Left ventricle myocardium superior (tissue), 1 donor: ENCODE measurements around the gene RFPL2. TPM values are rescaled to one million over a fixed set of nuclear protein-coding genes. Genes with fewer than 3 reads are reported as not detected.
"Not testable (repeated sequence)": the region's sequence is repeated elsewhere in the genome, so short reads cannot be mapped to it uniquely, and the experiment has no call there.

Experiments
- ATAC-seq: fragments of 200-7000 bp; cut with Tn5 transposase; one replicate; pipeline ENCODE4 v1.9.1; 2020; ENCODE audit warnings: mild to moderate bottlenecking, moderate library complexity
- DNase-seq: peaks from one replicate; pipeline ENCODE4 v3.0.0-alpha.2; 2020
- intact Hi-C: fragments of 100-400 bp; cut with micrococcal nuclease; formaldehyde crosslinking; loops from one replicate; pipeline ENCODE4 v1.11.0; 2022
- total RNA-seq: library from RNA; stranded (reverse); fragmentation: NEBNext Ultra II Directional; extraction: Animal tissue kit (Norgen Biotek cat#: 25700); gene quantifications from one replicate; pipeline ENCODE4 v1.2.1, GENCODE V29; 2021
- donor health status: DM: no; HTN: yes; CAD: no; lungs with severe emphysema.

RFPL2 gene
- total RNA-seq, 1 donor from 2014 or later, result not detected

- ATAC-seq (peak; percentile 24), DNase-seq (peak; percentile 39)
- intact Hi-C loops, result no loop called here
Measured at GRCh38 chr22:32206774-32207758, 2.2 kb upstream of the RFPL2 start.

GRCh38 chr22:32205974-32206773, 1.3 kb upstream of the RFPL2 start:
- no peak for ATAC-seq
- DNase-seq, result no peak
- intact Hi-C loops, result no loop called here

GRCh38 chr22:32204040-32204855, 625 bp downstream of the RFPL2 start:
- DNase-seq (no peak), ATAC-seq (no peak)
- intact Hi-C loops, result no loop called here

DNA sequence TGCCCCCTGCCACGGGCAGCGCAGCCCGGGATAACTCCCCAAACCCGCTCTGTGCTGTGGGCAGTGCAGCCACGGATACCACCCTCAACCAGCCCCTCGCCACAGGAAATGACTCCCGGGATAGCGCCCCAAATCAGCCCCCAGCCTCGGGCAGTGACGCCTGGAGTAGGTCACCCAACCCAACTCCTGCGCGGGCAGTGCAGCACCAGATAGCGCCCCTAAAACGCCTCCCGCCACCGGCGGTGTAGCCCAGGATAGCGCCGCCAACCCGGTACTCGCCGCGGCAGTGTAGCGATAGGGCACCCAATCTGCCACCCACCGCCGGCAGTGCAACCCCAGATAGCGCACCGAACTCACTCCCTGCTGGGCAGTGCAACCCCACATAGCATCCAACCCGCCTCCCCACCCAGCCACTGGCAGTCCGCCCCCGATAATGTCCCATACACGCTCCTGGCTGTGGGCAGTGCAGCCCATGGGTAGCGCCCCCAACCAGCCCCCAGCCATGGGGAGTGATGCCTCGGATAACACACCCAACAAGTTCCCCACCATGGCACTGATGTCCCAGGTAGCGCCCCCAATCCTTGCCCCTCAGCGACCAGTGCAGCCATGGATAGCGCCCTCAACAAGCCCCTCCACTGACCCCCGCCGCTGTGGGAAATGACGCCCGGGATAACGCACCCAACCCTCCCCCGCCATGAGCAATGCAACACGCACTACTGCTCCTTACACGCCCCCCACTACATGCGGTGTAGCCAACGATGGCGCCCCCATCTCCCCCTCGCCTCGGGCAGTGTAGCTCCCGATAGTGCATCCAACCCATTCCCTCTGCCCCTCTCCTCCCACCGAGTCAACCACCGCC, 1.5 kb downstream of the RFPL2 start:
- ATAC-seq, result peak; percentile 35
- no peak for DNase-seq
- intact Hi-C loops, result no loop called here

DNA sequence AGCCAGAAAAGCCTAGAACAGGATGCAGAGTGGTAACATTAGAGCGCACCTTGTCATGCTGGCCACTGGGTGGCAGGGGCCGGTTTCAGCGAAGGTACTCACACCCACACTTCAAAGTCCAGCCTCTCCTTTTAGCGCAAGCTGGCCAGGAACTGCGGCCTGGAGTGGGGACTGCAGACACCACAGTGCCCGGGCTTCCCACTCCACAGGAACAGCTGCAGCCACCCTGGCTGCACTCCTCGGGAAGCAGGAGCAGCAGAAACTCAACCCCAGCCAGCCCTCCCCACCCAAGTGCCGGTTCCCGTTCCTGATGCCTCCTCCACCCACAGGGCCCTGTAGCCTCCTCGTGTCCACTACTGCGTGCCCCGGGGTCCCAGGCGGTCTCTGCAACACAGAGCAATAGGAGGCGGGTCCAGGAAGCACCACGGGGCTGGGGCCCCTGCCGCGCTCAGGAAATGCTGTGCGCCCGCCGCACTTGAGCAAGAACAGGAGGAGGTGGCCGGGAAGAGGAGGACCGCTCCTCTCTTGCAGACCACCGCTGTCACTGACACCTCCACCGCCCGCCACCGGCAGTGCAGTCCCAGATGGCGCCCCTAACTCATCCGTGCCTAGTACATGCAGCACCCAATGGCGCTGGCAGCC, 2.2 kb downstream of the RFPL2 start:
- intact Hi-C loops, result no loop called here
- ATAC-seq (peak; percentile 76), DNase-seq (peak; percentile 46)

- ATAC-seq (no peak), DNase-seq (no peak)
- intact Hi-C loops, result no loop called here
Measured at GRCh38 chr22:32202161-32202538, 2.7 kb downstream of the RFPL2 start.

DNA sequence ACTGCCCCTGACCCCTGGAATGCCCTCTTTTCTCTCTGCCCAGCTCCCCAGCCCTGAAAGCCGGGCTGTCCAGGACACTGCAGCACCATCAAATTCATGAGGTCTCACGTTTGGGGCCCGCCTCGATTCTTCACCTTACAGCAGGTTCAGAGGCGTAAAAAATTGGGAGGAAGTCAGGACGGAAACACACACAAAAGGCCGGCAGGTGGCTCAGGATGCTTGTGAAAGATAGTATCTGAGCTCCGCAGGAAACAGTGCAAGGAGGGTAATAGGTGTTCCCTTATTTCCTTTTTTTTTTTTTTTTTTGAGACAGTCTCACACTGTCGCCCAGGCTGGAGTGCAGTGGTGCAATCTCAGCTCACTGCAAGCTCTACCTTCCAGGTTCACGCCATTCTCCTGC, 4.1 kb downstream of the RFPL2 start:
- ATAC-seq (no peak), DNase-seq (no peak)
- intact Hi-C loops, result no loop called here

DNA sequence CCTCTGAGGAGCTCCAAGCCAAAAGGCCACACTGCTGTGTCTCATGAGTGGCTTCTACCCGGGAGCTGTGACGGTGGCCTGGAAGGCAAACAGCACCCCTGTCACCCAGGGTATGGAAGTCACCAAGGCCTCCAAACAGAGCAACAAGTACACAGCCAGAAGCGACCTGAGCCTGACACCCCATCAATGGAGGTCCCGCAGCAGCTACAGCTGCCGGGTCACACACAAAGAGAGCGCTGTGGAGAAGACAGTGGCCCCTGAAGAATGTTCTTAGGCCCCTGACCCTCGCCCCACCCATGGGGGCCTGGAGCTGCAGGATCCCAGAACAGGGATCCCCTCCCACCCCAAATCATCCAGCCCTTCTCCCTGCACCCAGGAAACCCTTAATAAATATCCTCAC, 4.9 kb downstream of the RFPL2 start:
- DNase-seq, result no peak
- intact Hi-C loops, result no loop called here
- no peak for ATAC-seq

DNA sequence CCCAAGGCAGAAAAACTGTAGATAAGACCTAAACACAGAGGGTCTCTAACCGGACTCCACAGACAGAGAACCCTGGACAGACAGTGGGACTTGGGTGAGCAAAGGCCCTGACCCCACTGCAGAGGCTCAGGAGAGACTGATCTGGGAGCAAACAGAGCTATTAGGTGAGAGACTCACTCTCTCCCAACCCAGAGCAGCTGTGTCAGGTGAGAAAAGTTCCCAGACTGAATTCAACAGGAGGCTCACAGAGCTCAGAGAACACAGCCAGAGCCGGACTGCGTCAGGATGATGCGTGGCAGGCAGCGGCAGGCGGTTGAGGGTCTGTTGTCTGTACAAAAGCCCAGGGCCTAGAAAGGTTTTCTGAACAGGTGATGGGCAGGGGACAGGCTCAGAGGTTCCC, 5.5 kb downstream of the RFPL2 start:
- intact Hi-C loops, result no loop called here
- DNase-seq (no peak), ATAC-seq (no peak)

GRCh38 chr22:32197553-32198226, 7.2 kb downstream of the RFPL2 start:
- intact Hi-C loops, DNase-seq, ATAC-seq: not testable (repeated sequence)

DNA sequence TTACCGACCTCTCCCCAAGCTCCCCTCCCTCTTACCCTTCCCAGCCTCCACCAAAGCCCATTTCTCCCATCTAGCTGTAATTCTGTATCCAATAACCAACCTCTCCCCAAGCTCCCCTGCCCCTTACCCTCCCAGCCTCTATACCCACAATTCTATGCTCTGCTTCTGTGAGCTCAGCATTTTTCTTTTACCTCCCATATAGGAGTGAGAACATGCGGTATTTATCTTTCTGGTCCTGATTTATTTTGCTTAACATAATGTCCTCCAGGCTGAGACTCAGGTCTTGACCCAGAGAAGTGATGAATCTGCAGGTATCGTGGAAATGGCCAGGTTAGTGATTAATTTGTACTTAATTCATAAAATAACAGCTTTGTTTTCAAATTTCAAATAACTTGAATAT, 9.0 kb downstream of the RFPL2 start:
- intact Hi-C loops, ATAC-seq, DNase-seq: not testable (repeated sequence)

GRCh38 chr22:32193346-32193745, 11.5 kb downstream of the RFPL2 start:
- DNase-seq, ATAC-seq, intact Hi-C loops: not testable (repeated sequence)

- intact Hi-C loops, DNase-seq, ATAC-seq: not testable (repeated sequence)
Measured at GRCh38 chr22:32191021-32191420, 13.9 kb downstream of the RFPL2 start.

DNA sequence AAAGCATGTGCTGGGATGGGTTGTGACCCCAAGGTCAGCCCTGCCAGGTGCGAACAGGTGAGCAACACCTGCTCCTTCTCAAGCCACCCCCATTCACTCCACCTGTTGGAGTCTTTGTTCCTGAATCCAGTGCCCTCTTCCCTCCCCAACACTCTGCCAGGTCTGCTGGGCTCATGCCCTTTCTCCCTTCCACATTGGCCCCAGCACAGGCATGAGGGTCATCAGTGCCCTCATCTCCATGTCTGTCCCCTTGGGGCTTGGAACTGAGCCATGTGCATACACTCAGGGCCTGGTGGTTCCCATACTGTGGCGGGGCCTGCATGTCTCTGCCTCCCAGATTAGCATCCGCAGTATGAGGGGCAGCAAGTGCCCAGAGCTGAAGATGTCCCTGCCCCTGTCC, 19.1 kb downstream of the RFPL2 start:
- ATAC-seq (no peak), DNase-seq (no peak)
- intact Hi-C loops, result no loop called here

DNA sequence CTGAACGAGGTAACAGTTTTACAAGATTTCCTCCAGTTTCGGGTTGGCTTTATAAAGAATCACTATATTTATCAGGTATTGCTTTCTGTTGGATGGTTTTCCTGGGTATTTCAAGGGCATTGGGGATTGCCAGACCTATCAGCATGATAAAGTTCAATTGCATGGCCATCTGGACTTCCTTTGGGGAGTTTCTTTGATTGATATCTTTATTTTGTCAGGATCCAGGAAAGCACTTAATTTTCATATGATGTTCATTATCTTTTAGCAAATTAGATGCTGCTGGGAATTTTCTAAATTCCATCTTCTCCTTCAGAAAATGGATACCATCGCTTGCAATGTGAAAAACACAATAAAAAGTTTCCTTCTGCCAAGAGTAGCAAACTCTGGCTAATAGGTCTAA, 21.2 kb downstream of the RFPL2 start:
- no peak for DNase-seq
- ATAC-seq, result no peak
- intact Hi-C loops, result no loop called here

- ATAC-seq, result no peak
- intact Hi-C loops, result no loop called here
- DNase-seq, result no peak
Measured at GRCh38 chr22:32181043-32181442, 23.8 kb downstream of the RFPL2 start.

DNA sequence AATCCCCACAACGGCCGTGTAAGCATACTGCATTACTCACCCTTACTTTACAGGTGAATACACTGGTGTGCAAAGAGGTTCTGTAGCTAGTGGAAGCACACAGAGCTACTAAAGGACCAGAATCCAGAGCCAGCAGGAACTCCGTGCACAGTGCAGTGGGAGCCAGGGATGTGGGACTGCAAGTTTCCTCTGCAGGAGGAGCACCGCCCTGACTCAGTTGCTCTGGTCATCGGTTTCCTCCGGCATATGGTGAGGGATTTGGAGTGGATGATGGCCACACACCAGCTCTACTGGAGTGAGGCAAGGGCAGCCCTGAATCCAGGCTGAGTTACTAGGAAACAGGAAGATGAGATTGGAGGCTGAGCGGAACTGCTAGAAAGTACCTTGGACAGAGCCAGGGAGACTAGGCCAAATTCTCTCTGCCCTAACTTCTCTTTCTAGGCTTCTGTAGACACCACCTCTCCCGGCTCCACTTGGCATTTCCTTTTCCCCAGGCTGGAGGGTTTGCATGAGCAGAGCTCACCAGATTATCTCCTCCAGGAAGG, 27.6 kb downstream of the RFPL2 start:
- DNase-seq (no peak), ATAC-seq (no peak)
- intact Hi-C loops, result no loop called here
